SK-N-SH treated with all-trans-retinoic acid at 6 μM for 48 hours (cell line): ENCODE results near the gene SHC3.

Source experiments
- ESRRG ChIP-seq: fragments of 250-450 bp; sonication (Bioruptor Pico); IDR thresholded peaks from 2 replicates; pipeline ENCODE4 v1.6.1; 2021; ENCODE audit warnings: mild to moderate bottlenecking
- GLIS3 ChIP-seq: fragments of 250-450 bp; sonication (Bioruptor Pico); IDR thresholded peaks from 2 replicates; pipeline ENCODE4 v1.5.0; 2020; ENCODE audit warnings: mild to moderate bottlenecking, moderate library complexity
- ISL1 ChIP-seq: fragments of 250-450 bp; sonication (Bioruptor Pico); IDR thresholded peaks from 2 replicates; pipeline ENCODE4 v2.1.2; 2022; ENCODE audit warnings: mild to moderate bottlenecking, moderate library complexity
- OSR1 ChIP-seq: fragments of 250-450 bp; sonication (Bioruptor Pico); IDR thresholded peaks from 2 replicates; pipeline ENCODE4 v1.8.0; 2022; ENCODE audit warnings: moderate library complexity, mild to moderate bottlenecking, inconsistent platforms
- PATZ1 ChIP-seq: fragments of 250-450 bp; sonication (Bioruptor Pico); IDR thresholded peaks from 2 replicates; pipeline ENCODE4 v1.8.0; 2020; ENCODE audit warnings: mild to moderate bottlenecking, moderate library complexity, borderline replicate concordance
- POU6F1 ChIP-seq: fragments of 250-450 bp; sonication (Bioruptor Pico); IDR thresholded peaks from 2 replicates; pipeline ENCODE4 v1.8.0; 2021; ENCODE audit warnings: low read depth, mild to moderate bottlenecking, moderate library complexity, borderline replicate concordance
- RARB ChIP-seq: fragments of 250-450 bp; sonication (Bioruptor Pico); IDR thresholded peaks from 2 replicates; pipeline ENCODE4 v1.8.0; 2021; ENCODE audit warnings: mild to moderate bottlenecking, moderate library complexity
- SNAI2 ChIP-seq: fragments of 250-450 bp; sonication (Bioruptor Pico); IDR thresholded peaks from 2 replicates; pipeline ENCODE4 v1.5.0; 2020; ENCODE audit warnings: mild to moderate bottlenecking, moderate library complexity
- TCF4 ChIP-seq: fragments of 250-450 bp; sonication (Bioruptor Pico); IDR thresholded peaks from 2 replicates; pipeline ENCODE4 v1.8.0; 2021; ENCODE audit warnings: mild to moderate bottlenecking, moderate library complexity, borderline replicate concordance
- ZFP3 ChIP-seq: fragments of 250-450 bp; sonication (Bioruptor Pico); IDR thresholded peaks from 2 replicates; pipeline ENCODE4 v1.5.0; 2020; ENCODE audit warnings: mild to moderate bottlenecking, moderate library complexity
- ZFP30 ChIP-seq: fragments of 450-650 bp; formaldehyde crosslinking; IDR thresholded peaks from 2 replicates; pipeline ENCODE4 v1.5.0; 2022; ENCODE audit warnings: mild to moderate bottlenecking, moderate library complexity
- ZNF565 ChIP-seq: fragments of 450-650 bp; formaldehyde crosslinking; conservative IDR thresholded peaks from 2 replicates; pipeline ENCODE4 v1.5.0; 2020; ENCODE audit warnings: low read depth, mild to moderate bottlenecking, moderate library complexity
- TF ChIP-seq, protein P1 (sequence below): fragments of 250-450 bp; sonication (Bioruptor Pico); IDR thresholded peaks from 2 replicates; pipeline ENCODE4 v1.5.1; 2020; ENCODE audit warnings: low read depth, mild to moderate bottlenecking, moderate library complexity

DNA sequence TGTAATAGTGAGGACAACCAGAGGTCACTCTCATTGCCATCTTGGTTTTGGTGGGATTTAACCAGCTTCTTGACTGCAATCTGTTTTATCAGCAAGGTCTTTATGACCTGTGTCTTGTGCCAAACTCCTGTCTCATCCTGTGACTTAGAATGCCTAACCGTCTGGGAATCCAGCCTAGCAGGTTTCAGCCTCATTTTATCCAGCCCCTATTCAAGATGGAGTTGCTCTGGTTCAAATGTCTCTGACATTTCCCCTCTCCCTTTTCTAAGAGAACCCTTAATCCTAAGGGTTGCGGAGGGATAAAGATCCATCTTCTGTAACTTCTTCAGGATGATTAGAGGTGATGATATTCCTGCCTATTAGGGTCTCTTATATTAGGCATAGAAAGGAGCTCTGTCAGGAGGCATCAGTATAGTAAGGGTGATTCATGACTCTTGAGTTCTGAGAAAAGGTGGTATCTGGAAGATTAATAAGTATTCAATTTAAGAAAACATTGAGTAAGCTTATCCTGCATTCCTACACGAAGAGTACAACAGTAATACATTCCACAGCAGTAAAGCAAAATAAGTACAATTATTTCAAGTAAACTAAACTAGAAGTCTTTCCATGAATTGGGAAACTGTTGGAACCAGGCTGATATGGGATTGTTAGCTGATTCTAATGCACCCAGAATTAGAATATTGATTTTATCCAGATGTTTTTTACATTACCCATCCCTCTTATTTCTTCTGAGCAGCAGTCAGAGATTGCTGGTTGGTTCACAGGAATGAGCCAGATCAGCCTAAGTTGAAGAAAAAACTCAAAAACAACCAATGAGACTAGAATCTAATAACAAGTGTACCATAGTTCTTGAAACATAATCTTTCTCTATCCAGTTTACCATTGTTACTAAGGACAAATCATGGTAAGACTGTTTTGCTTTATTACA is 39.9 kb downstream of the SHC3 start:
- TF ChIP-seq RARB (CRISPR knock-in tag) = 0 out of 2 replicates have a peak, but pooled peaks have one; percentile 67
- TF ChIP-seq POU6F1 = peak; percentile 93; the same call in 1 of the 2 replicates
- TF ChIP-seq GLIS3 = peak; percentile 86
- TF ChIP-seq OSR1 (CRISPR knock-in tag) = peak; percentile 98; the same call in 1 of the 2 replicates
- no peak for TF ChIP-seq ZFP30 (CRISPR knock-in tag)
- peak; percentile 93 for TF ChIP-seq SNAI2 (CRISPR knock-in tag)
- peak; percentile 84 for TF ChIP-seq ISL1 (CRISPR knock-in tag)
- no peak for TF ChIP-seq ZNF565 (CRISPR knock-in tag)
- TF ChIP-seq PATZ1 (CRISPR knock-in tag) = peak; percentile 90
- peak; percentile 92 for TF ChIP-seq ZFP3 (CRISPR knock-in tag)
- TF ChIP-seq, protein P1, sequence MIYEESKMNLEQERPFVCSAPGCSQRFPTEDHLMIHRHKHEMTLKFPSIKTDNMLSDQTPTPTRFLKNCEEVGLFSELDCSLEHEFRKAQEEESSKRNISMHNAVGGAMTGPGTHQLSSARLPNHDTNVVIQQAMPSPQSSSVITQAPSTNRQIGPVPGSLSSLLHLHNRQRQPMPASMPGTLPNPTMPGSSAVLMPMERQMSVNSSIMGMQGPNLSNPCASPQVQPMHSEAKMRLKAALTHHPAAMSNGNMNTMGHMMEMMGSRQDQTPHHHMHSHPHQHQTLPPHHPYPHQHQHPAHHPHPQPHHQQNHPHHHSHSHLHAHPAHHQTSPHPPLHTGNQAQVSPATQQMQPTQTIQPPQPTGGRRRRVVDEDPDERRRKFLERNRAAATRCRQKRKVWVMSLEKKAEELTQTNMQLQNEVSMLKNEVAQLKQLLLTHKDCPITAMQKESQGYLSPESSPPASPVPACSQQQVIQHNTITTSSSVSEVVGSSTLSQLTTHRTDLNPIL = no peak
- no peak for TF ChIP-seq TCF4 (CRISPR knock-in tag)
- no peak for TF ChIP-seq ESRRG
